Mucosa of rectum (tissue), 2 donors: ENCODE results near the gene ATP6V0B.

Source experiments
- H3K27ac ChIP-seq, 2 donors: one replicate each; pipeline ENCODE4 v1.7.0; 2013; ENCODE audit warnings: inconsistent platforms in 2 of 2, low read depth in 2 of 2, low read length in 2 of 2
- H3K27me3 ChIP-seq, 2 donors: one replicate each; pipeline ENCODE4 v1.7.0; 2013; ENCODE audit warnings: low read length in 2 of 2; ENCODE audit not compliant: control insufficient read depth in 2 of 2, insufficient read depth in 2 of 2
- H3K36me3 ChIP-seq, 2 donors: one replicate each; pipeline ENCODE4 v1.7.0; 2013; ENCODE audit warnings: low read length in 2 of 2; ENCODE audit not compliant: control insufficient read depth in 2 of 2, insufficient read depth in 2 of 2
- H3K4me1 ChIP-seq, 2 donors: one replicate each; pipeline ENCODE4 v1.7.0; 2013; ENCODE audit warnings: low read length in 2 of 2, mild to moderate bottlenecking in 1 of 2; ENCODE audit not compliant: control insufficient read depth in 2 of 2, insufficient read depth in 2 of 2
- H3K4me3 ChIP-seq, 2 donors: one replicate each; pipeline ENCODE4 v1.7.0; 2013; ENCODE audit warnings: low read length in 2 of 2
- H3K9ac ChIP-seq, 2 donors: one replicate each; pipeline ENCODE4 v1.7.0; 2013; ENCODE audit warnings: low read length in 2 of 2, low read depth in 1 of 2, mild to moderate bottlenecking in 1 of 2
- H3K9me3 ChIP-seq, 2 donors: one replicate each; pipeline ENCODE4 v1.7.0; 2013; ENCODE audit warnings: low read length in 2 of 2; ENCODE audit not compliant: control insufficient read depth in 2 of 2
- donor health status: healthy.
- donor health status: Normal muscosa, but diverticular disease.

The ATP6V0B gene

DNA sequence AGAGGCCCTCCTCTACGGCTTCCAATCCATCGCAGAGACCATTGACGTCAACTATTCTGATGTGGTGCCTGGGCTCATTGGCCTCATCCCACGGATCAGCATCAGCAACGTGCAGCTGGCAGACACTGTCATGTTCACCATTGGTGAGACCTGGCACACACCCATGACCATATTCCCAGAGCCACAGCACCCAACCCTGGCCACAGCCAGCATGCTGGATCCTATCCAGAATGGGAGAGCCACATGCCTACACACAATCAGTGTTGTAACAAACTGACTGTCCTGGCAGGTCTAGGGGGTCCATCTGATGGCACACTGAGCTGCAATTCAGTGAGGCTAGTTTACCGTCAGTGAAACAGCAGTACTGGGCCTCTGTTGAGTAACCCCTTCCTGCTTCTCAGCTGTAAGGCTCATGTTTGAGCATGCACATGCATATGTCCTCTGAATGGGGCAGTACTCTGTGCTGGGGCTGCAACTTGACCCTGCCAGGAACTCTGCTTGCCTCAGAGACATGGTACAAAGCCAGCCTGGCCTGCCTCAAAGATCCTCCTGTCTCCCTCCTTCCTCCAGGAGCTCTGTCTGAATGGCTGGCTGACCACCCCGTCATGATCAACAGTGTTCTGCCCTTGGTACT is 17.2 kb upstream of the ATP6V0B start:
- no peaks in the 10 kb centered on the region for H3K9me3 ChIP-seq
- no peak overlapping the region for H3K27ac ChIP-seq
- H3K9ac ChIP-seq: no peak overlapping the region
- H3K4me3 ChIP-seq: no peak overlapping the region
- no peaks in the 10 kb centered on the region for H3K4me1 ChIP-seq
- no peaks in the 10 kb centered on the region for H3K27me3 ChIP-seq
- H3K36me3 ChIP-seq: peaks cover 29 to 41% of the 10 kb centered on the region in 2 donors

DNA sequence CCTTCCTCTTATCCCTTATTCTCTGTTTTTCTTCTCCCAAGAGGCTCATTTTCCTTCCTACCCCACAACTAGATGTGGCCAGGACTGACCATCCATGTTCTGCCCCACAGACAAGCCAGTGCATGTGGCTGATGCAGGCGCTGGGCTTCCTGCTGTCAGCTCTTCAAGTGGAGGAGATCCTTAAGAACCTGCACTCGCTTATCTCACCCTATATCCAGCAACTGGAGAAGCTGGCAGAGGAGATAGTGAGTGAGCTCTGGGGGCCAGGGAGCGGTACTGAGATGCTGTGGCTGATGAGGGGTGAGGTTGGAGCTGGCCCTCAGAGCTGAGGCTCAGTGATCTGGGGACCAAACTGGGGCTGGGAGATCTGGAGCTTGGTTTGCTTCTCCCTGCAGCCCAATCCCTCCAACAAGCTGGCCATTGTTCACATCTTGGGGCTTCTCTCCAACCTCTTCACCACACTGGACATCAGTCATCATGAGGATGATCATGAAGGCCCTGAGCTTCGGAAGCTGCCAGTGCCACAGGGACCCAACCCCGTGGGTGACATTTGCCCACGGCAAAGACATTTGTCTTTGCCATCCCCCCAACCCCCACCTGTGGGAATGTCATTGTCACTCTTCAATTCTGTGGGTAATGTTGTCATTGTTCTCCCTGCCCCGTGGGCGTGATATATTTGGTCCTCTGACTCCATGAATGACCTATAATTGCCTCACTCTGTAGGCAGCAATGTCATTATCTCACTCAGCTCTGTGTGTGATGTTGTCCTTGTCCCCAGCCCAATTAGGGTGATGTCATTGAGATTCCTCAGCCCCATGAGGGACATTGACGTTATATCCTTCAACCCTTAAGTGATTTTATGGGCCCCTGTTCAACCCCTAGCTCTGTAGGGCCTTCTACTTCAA is 16.2 kb upstream of the ATP6V0B start:
- peaks cover 29 to 42% of the 10 kb centered on the region in 2 donors for H3K36me3 ChIP-seq
- no peaks in the 10 kb centered on the region for H3K9me3 ChIP-seq
- no peak overlapping the region for H3K4me3 ChIP-seq
- H3K9ac ChIP-seq: no peak overlapping the region
- H3K27me3 ChIP-seq: no peaks in the 10 kb centered on the region
- H3K4me1 ChIP-seq: no peaks in the 10 kb centered on the region
- no peak overlapping the region for H3K27ac ChIP-seq

DNA sequence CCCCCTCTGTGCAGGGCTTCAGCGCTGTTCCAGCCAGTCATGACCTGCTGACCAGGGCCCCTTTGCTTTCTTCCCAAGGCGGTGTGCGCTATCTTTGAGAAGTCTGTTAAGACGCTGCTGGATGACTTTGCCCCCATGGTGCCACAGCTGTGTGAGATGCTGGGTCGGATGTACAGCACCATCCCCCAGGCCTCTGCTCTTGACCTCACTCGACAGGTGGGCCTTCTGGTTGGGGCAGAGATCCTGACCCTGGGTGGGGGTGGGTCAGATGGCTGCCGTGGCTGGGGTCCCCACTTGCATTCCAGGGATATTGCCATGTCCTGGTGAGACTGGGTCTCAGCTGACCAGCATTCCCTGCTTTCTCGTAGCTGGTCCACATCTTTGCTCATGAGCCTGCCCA is 14.0 kb upstream of the ATP6V0B start:
- H3K9ac ChIP-seq: no peak overlapping the region
- no peaks in the 10 kb centered on the region for H3K27me3 ChIP-seq
- no peak overlapping the region for H3K27ac ChIP-seq
- H3K4me1 ChIP-seq: no peaks in the 10 kb centered on the region
- H3K9me3 ChIP-seq: no peaks in the 10 kb centered on the region
- H3K4me3 ChIP-seq: no peak overlapping the region
- peaks cover 29 to 52% of the 10 kb centered on the region in 2 donors for H3K36me3 ChIP-seq

DNA sequence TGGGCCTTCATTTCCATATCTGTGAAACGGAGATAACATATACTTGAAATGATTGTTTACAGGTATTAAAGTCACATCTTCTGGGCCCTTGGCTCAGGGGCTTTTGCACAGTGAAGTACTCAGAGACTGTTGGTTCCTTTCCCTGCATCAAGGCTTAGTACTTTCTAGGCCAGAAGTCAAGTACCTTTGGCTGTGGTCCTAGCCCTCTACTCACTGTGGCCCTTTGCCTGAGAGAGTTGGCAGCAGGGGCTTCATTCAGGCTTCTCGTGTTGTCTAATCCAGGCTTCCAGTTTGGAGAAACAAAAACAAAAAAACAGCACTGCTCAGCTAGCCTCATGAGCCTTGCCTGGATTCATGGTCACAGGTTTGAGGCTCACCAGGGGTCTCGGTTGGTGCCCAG is 13.1 kb upstream of the ATP6V0B start:
- H3K36me3 ChIP-seq: peaks cover 32 to 49% of the 10 kb centered on the region in 2 donors
- no peaks in the 10 kb centered on the region for H3K9me3 ChIP-seq
- no peaks in the 10 kb centered on the region for H3K4me1 ChIP-seq
- no peak overlapping the region for H3K27ac ChIP-seq
- H3K27me3 ChIP-seq: no peaks in the 10 kb centered on the region
- no peak overlapping the region for H3K9ac ChIP-seq
- H3K4me3 ChIP-seq: no peak overlapping the region

DNA sequence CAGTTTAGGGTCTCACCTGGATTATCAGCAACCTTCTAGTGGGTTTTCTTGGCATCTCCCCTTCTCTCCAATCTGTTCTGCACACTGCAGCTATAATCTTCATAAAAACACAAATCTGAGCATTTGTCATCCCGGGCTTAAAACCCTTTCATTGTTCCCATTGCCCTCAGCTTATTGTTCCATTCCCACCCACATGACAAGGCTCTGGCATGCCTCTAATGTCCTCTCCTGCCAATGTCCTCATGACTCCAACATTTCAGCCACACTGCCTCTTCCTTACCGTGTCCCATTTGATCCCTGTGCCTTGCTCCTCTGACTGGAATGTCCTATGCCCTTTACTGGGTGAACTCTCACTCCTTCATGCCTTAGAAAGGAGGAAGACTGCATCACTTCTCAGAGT is 12.4 kb upstream of the ATP6V0B start:
- H3K9me3 ChIP-seq: no peaks in the 10 kb centered on the region
- no peak overlapping the region for H3K27ac ChIP-seq
- peaks cover 30 to 43% of the 10 kb centered on the region in 2 donors for H3K36me3 ChIP-seq
- H3K4me3 ChIP-seq: no peak overlapping the region
- no peak overlapping the region for H3K9ac ChIP-seq
- no peaks in the 10 kb centered on the region for H3K27me3 ChIP-seq
- no peaks in the 10 kb centered on the region for H3K4me1 ChIP-seq

DNA sequence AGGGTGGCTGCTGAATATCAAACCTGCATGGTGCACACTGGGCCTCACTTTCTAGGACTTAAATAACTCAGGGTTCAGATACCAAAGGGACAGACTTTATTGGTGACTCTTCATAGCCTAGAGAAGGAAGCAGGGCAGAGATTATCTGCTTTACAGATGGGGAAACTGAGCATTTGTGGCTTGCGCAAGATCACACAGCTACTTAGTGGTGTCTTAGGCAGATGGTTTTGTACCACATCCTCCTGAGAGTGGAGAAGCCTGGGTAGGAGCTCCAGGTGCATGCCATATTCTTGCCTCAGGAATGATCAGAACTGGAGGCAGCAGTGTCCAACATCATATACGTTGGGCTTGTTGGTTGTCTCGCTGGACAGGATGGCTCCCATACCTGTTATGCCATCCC is 11.8 kb upstream of the ATP6V0B start:
- H3K27ac ChIP-seq: no peak overlapping the region

DNA sequence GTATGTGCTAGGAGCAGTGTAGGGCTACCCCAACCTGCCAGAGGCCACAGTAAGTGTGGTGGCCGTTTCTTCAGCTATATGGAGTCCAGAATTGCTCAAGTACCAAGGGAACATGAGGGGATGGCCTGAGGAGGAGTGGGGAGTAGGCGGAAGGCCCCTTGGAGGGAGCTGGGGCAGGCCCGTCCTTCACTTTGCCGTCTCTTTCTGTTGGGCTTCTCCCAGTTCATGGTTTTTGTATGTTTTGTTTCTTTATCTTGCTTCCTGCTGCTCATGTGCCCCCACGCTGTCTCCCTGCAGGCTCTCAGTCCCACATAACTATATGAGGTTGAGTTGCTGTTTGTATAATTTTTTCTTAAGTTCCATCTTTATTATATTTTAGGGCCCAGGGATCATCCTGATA is 10.9 kb upstream of the ATP6V0B start:
- peaks cover 16 to 27% of the 10 kb centered on the region in 2 donors for H3K36me3 ChIP-seq
- H3K4me1 ChIP-seq: no peaks in the 10 kb centered on the region
- no peaks in the 10 kb centered on the region for H3K9me3 ChIP-seq
- H3K27ac ChIP-seq: no peak overlapping the region
- no peak overlapping the region for H3K9ac ChIP-seq
- H3K27me3 ChIP-seq: no peaks in the 10 kb centered on the region
- H3K4me3 ChIP-seq: no peak overlapping the region

More for the DNA sequence above, 11.8 kb upstream of the ATP6V0B start:
- Histone ChIP-seq H3K9me3 (no peaks in the 10 kb centered on the region), H3K27me3 (no peaks in the 10 kb centered on the region), H3K4me1 (no peaks in the 10 kb centered on the region), H3K4me3 (no peak overlapping the region), H3K36me3 (peaks cover 23 to 36% of the 10 kb centered on the region in 2 donors), H3K9ac (no peak overlapping the region)

DNA sequence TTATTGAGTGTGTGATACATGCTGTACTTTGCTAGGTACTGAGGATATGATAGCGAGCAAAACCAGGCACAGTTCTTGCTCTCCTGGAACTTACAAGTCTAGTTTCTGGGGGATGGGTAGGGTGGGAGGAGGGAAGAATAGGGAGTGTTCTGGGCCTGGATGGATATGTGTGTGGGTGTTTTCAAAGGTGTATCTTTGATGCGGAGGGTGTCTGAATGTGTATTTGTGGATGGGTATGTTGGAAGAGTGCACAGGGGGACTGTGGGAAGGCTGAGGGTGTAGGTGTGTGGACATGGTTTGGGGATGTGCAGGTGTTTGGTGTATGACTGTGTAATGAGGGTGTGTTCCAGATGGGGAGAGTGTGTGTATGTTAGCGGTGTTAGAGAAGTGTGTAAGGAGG is 9.4 kb upstream of the ATP6V0B start:
- H3K36me3 ChIP-seq: peaks cover 9 to 22% of the 10 kb centered on the region in 2 donors

DNA sequence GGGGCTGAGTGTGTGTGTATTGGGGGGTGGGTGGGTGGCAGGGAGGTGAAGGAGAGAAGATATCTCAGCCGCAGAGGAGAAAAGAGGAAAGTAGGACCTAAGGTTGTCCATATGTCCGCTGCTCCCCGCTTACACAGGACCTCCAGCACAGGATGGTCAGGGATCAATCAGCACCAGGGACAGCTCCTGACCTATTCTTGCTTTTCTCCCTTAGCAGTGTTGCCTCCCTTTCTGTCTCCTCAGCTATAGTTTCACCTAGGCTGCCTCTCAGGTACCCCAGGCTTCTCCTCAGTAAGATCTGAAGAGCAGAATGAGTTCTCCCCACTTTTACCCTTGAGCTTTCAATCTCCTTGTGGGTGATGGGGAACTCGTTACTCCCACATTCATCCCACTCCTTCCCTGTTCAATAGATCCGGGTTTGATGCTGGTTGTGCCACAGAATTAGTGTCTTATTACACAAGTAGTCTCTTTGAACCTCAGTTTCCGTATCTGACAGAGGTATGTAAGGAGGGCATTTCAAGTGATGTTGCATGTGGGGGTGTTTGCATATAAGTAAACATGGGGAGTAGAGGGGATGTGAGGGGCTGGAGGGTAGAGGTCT is 6.3 kb upstream of the ATP6V0B start:
- Histone ChIP-seq H3K27ac (no peak overlapping the region), H3K4me3 (no peak overlapping the region), H3K9me3 (no peaks in the 10 kb centered on the region), H3K9ac (no peak overlapping the region), H3K36me3 (peaks cover 11 to 20% of the 10 kb centered on the region in 2 donors), H3K27me3 (no peaks in the 10 kb centered on the region), H3K4me1 (peaks cover 7 to 14% of the 10 kb centered on the region in 2 donors)

More for the DNA sequence above, 9.4 kb upstream of the ATP6V0B start:
- no peaks in the 10 kb centered on the region for H3K27me3 ChIP-seq
- H3K4me1 ChIP-seq: peaks cover 1 to 4% of the 10 kb centered on the region in 2 donors
- H3K9me3 ChIP-seq: no peaks in the 10 kb centered on the region
- H3K9ac ChIP-seq: no peak overlapping the region
- no peak overlapping the region for H3K27ac ChIP-seq
- H3K4me3 ChIP-seq: no peak overlapping the region

DNA sequence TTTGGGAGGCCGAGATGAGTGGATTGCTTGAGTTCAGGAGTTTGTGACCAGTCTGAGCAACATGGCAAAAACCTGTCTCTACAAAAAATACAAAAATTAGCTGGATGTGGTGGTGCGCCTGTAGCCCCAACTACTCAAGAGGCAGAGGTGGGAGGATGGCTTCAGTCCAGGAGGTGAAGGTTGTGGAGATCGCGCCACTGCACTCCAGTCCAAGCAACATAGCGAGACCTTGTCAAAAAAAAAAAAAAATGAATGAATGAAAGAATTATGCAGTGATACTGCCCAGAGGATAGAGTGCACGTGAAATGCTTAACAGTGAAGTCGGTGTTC is 5.4 kb upstream of the ATP6V0B start:
- H3K9ac ChIP-seq: no peak overlapping the region
- H3K4me3 ChIP-seq: peak overlapping the region in 1 of 2 donors; percentile 65
- no peaks in the 10 kb centered on the region for H3K9me3 ChIP-seq
- H3K36me3 ChIP-seq: peaks cover 11 to 16% of the 10 kb centered on the region in 2 donors
- no peaks in the 10 kb centered on the region for H3K27me3 ChIP-seq
- peaks cover 13 to 22% of the 10 kb centered on the region in 2 donors for H3K4me1 ChIP-seq
- H3K27ac ChIP-seq: no peak overlapping the region
